ENCODE results near the gene SIGLEC9.
A peak's percentile ranks its signal among the peaks of the same experiment; 100 is the strongest.

Gene SIGLEC9

GRCh38 chr19:51086153-51086850 is 38.4 kb upstream of the SIGLEC9 start:
- peaks cover 20% of the 10 kb centered on the region for H3K27me3 Mint-ChIP-seq (ENCODE audit: low read depth, poor library complexity)
- H3K36me3 Mint-ChIP-seq (ENCODE audit: low read depth), result no peaks in the 10 kb centered on the region
- peaks cover 23% of the 10 kb centered on the region for H3K4me1 Mint-ChIP-seq
- peak overlapping the region; percentile 62 for H3K27ac Mint-ChIP-seq
- no peak for TF ChIP-seq CTCF (IDR thresholded peaks at IDR 0.05)
- no peaks in the 10 kb centered on the region for H3K9me3 Mint-ChIP-seq
- no peak for DNase-seq
- no peak overlapping the region for H3K4me3 Mint-ChIP-seq

GRCh38 chr19:51089786-51090185 is 34.9 kb upstream of the SIGLEC9 start:
- Mint-ChIP-seq H3K36me3 (ENCODE audit: low read depth) (no peaks in the 10 kb centered on the region), H3K27ac (no peak overlapping the region), H3K4me1 (peaks cover 25% of the 10 kb centered on the region), H3K4me3 (no peak overlapping the region), H3K27me3 (ENCODE audit: low read depth, poor library complexity) (peaks cover 18% of the 10 kb centered on the region), H3K9me3 (no peaks in the 10 kb centered on the region)
- TF ChIP-seq CTCF (IDR thresholded peaks at IDR 0.05), result no peak
- DNase-seq, result no peak

GRCh38 chr19:51090471-51090870 is 34.2 kb upstream of the SIGLEC9 start:
- TF ChIP-seq CTCF (IDR thresholded peaks at IDR 0.05), result no peak
- H3K9me3 Mint-ChIP-seq, result no peaks in the 10 kb centered on the region
- H3K27me3 Mint-ChIP-seq (ENCODE audit: low read depth, poor library complexity), result peaks cover 18% of the 10 kb centered on the region
- H3K4me1 Mint-ChIP-seq, result peaks cover 25% of the 10 kb centered on the region
- no peak overlapping the region for H3K4me3 Mint-ChIP-seq
- no peak overlapping the region for H3K27ac Mint-ChIP-seq
- no peaks in the 10 kb centered on the region for H3K36me3 Mint-ChIP-seq (ENCODE audit: low read depth)
- DNase-seq, result no peak

GRCh38 chr19:51091126-51091525 is 33.6 kb upstream of the SIGLEC9 start:
- TF ChIP-seq CTCF (IDR thresholded peaks at IDR 0.05), result no peak
- Mint-ChIP-seq H3K27ac (no peak overlapping the region), H3K36me3 (ENCODE audit: low read depth) (no peaks in the 10 kb centered on the region), H3K9me3 (no peaks in the 10 kb centered on the region), H3K4me3 (no peak overlapping the region), H3K4me1 (peaks cover 25% of the 10 kb centered on the region), H3K27me3 (ENCODE audit: low read depth, poor library complexity) (peaks cover 18% of the 10 kb centered on the region)
- no peak for DNase-seq

GRCh38 chr19:51091895-51092873 is 32.5 kb upstream of the SIGLEC9 start:
- H3K27me3 Mint-ChIP-seq (ENCODE audit: low read depth, poor library complexity), result peaks cover 10% of the 10 kb centered on the region
- no peak overlapping the region for H3K4me3 Mint-ChIP-seq
- H3K27ac Mint-ChIP-seq, result no peak overlapping the region
- peaks cover 18% of the 10 kb centered on the region for H3K4me1 Mint-ChIP-seq
- no peak for DNase-seq
- TF ChIP-seq CTCF (IDR thresholded peaks at IDR 0.05), result no peak
- no peaks in the 10 kb centered on the region for H3K36me3 Mint-ChIP-seq (ENCODE audit: low read depth)
- H3K9me3 Mint-ChIP-seq, result no peaks in the 10 kb centered on the region
